Adrenal gland (tissue), 5 donors: ENCODE measurements around the gene PKN1.

Experiments
- POLR2A ChIP-seq, 2 donors: fragments of 450-650 bp; IDR thresholded peaks; one replicate each; pipeline ENCODE4 v1.6.1; 2017; ENCODE audit warnings: antibody characterized with exemption in 2 of 2, mild to moderate bottlenecking in 2 of 2, moderate library complexity in 1 of 2
- TF ChIP-seq, protein P1 (sequence below), 6 experiments: fragments of 450-650 bp in 4 of 6; fragments of 200-600 bp in 2 of 6; sonication (generic) in 1 of 6; IDR thresholded peaks; 1 replicate in 5 of 6; 2 replicates in 1 of 6; pipeline versions ENCODE4 v1.5.1 to v1.8.0; 2016 to 2021; ENCODE audit warnings: antibody characterized with exemption in 6 of 6, mild to moderate bottlenecking in 2 of 6, moderate library complexity in 1 of 6
- donor health status: DM: no; HTN: no; CAD: no.

DNA sequence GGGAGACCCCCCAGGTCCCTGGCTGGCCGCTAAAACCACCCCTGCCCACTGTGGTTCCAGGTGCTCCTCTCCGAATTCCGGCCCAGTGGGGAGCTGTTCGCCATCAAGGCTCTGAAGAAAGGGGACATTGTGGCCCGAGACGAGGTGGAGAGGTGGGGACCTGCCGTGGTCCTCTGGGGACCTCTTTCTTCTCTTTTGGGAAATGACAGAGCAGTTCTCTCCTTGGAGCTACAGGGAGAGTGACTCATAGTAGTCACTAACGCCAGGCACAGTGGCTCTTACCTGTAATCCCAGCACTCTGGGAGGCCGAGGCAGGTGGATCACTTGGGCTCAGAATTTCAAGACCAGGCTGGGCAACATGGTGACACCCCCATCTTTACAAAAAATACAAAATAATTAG is 34.7 kb downstream of the PKN1 start:
- TF ChIP-seq, protein P1, sequence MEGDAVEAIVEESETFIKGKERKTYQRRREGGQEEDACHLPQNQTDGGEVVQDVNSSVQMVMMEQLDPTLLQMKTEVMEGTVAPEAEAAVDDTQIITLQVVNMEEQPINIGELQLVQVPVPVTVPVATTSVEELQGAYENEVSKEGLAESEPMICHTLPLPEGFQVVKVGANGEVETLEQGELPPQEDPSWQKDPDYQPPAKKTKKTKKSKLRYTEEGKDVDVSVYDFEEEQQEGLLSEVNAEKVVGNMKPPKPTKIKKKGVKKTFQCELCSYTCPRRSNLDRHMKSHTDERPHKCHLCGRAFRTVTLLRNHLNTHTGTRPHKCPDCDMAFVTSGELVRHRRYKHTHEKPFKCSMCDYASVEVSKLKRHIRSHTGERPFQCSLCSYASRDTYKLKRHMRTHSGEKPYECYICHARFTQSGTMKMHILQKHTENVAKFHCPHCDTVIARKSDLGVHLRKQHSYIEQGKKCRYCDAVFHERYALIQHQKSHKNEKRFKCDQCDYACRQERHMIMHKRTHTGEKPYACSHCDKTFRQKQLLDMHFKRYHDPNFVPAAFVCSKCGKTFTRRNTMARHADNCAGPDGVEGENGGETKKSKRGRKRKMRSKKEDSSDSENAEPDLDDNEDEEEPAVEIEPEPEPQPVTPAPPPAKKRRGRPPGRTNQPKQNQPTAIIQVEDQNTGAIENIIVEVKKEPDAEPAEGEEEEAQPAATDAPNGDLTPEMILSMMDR (IDR thresholded peaks at IDR 0.05) = no peak
- TF ChIP-seq POLR2A (IDR thresholded peaks at IDR 0.05) = no peak
